Testis (tissue), 2 donors: Measurements from ENCODE around the gene RBM11.

Experiments used
- CTCF ChIP-seq, 3 experiments: fragments of 450-650 bp in 2 of 3; fragments of 200-600 bp in 1 of 3; sonication (generic) in 1 of 3; IDR thresholded peaks; one replicate each; pipeline ENCODE4 v1.5.1; 2016 to 2019; ENCODE audit warnings: antibody characterized with exemption in 3 of 3, mild to moderate bottlenecking in 2 of 3, moderate library complexity in 1 of 3
- POLR2A ChIP-seq: fragments of 450-650 bp; IDR thresholded peaks from one replicate; pipeline ENCODE4 v1.6.1; 2017; ENCODE audit warnings: antibody characterized with exemption, mild to moderate bottlenecking, moderate library complexity

GRCh38 chr21:14273736-14274538 is 58.0 kb downstream of the RBM11 start:
- TF ChIP-seq CTCF (IDR thresholded peaks at IDR 0.05): no peak
- TF ChIP-seq POLR2A: no peak
